Osteocyte (in vitro differentiated cells): ENCODE data around the gene PCCA. TPM values are rescaled to one million over a fixed set of nuclear protein-coding genes. Genes with fewer than 3 reads are reported as not detected.

Experiments
- DNase-seq: peaks from one replicate; pipeline ENCODE4 v3.0.0; 2021; ENCODE audit warnings: mixed read lengths; ENCODE audit not compliant: unreplicated experiment; ENCODE audit errors: extremely low spot score
- H3K27ac Mint-ChIP-seq: one replicate; pipeline ENCODE4 v1.8.0; 2021; ENCODE audit warnings: mild to moderate bottlenecking, mixed read lengths; ENCODE audit not compliant: unreplicated experiment
- H3K27me3 Mint-ChIP-seq: one replicate; pipeline ENCODE4 v1.8.0; 2021; ENCODE audit warnings: mixed read lengths; ENCODE audit not compliant: unreplicated experiment
- H3K36me3 Mint-ChIP-seq: one replicate; pipeline ENCODE4 v1.8.0; 2021; ENCODE audit warnings: mixed read lengths; ENCODE audit not compliant: unreplicated experiment
- H3K4me1 Mint-ChIP-seq: one replicate; pipeline ENCODE4 v1.8.0; 2021; ENCODE audit warnings: mixed read lengths; ENCODE audit not compliant: unreplicated experiment
- H3K4me3 Mint-ChIP-seq: one replicate; pipeline ENCODE4 v1.8.0; 2021; ENCODE audit warnings: mild to moderate bottlenecking, moderate library complexity, mixed read lengths; ENCODE audit not compliant: unreplicated experiment
- H3K9me3 Mint-ChIP-seq: one replicate; pipeline ENCODE4 v1.8.0; 2021; ENCODE audit warnings: mixed read lengths; ENCODE audit not compliant: unreplicated experiment
- total RNA-seq: library from RNA; stranded (reverse); gene quantifications from 2 replicates; pipeline ENCODE4 v1.2.1, GENCODE V29; 2021
- TF ChIP-seq, protein P1 (sequence below): fragments of 200-600 bp; sonication (generic); IDR thresholded peaks from 2 replicates; pipeline ENCODE4 v1.5.0; 2021; ENCODE audit warnings: antibody characterized with exemption, mild to moderate bottlenecking, moderate library complexity

PCCA gene
- total RNA-seq, 1 donor from 2014 or later = 33.7 TPM

DNA sequence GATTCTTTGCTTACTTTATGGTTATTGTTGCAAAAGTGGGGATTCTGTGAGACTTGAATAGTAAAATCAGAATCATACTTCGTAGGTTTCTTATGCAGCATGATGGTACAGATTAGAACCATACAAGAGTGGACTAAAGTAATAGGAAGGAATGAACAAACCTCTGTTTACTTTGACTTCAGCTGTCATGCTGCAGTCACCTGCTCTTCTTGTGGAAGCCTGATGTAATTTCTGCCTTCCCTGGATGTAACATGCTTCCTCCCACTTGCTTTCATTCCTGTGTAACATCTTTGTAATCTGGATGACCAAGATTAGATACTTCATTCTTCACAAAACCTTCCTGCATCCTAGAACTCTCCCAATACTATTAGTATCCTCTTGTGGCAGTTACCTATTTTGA lies 235.0 kb downstream of the PCCA start:
- peaks cover 13% of the 10 kb centered on the region for H3K9me3 Mint-ChIP-seq
- no peak for DNase-seq
- TF ChIP-seq, protein P1, sequence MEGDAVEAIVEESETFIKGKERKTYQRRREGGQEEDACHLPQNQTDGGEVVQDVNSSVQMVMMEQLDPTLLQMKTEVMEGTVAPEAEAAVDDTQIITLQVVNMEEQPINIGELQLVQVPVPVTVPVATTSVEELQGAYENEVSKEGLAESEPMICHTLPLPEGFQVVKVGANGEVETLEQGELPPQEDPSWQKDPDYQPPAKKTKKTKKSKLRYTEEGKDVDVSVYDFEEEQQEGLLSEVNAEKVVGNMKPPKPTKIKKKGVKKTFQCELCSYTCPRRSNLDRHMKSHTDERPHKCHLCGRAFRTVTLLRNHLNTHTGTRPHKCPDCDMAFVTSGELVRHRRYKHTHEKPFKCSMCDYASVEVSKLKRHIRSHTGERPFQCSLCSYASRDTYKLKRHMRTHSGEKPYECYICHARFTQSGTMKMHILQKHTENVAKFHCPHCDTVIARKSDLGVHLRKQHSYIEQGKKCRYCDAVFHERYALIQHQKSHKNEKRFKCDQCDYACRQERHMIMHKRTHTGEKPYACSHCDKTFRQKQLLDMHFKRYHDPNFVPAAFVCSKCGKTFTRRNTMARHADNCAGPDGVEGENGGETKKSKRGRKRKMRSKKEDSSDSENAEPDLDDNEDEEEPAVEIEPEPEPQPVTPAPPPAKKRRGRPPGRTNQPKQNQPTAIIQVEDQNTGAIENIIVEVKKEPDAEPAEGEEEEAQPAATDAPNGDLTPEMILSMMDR = no peak
- no peak overlapping the region for H3K4me3 Mint-ChIP-seq
- H3K27ac Mint-ChIP-seq = no peak overlapping the region
- H3K36me3 Mint-ChIP-seq = peaks cover 47% of the 10 kb centered on the region
- no peaks in the 10 kb centered on the region for H3K27me3 Mint-ChIP-seq
- no peaks in the 10 kb centered on the region for H3K4me1 Mint-ChIP-seq

DNA sequence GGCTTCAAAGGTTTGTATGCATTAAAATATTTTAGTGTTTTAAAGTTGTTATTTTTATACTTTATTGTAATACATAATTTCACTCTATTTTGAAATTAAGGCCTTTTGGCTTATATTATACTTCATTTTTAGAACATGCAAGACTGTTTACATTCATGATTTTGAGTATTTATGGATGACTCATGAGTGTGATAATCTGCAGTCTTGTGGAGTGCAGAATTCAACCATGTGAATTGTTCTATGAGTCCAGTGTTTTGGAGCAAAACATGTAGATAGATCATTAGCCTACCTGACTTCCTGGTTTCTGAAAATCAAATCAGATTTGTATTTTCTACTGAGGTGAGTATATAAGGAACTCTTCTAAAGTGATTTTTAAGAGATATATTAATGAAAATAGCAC lies 241.8 kb downstream of the PCCA start:
- H3K27ac Mint-ChIP-seq = no peak overlapping the region
- H3K27me3 Mint-ChIP-seq = no peaks in the 10 kb centered on the region
- DNase-seq = no peak
- TF ChIP-seq, protein P1 = no peak
- H3K9me3 Mint-ChIP-seq = peaks cover 3% of the 10 kb centered on the region
- H3K36me3 Mint-ChIP-seq = peaks cover 55% of the 10 kb centered on the region
- no peak overlapping the region for H3K4me3 Mint-ChIP-seq
- peaks cover 9% of the 10 kb centered on the region for H3K4me1 Mint-ChIP-seq

DNA sequence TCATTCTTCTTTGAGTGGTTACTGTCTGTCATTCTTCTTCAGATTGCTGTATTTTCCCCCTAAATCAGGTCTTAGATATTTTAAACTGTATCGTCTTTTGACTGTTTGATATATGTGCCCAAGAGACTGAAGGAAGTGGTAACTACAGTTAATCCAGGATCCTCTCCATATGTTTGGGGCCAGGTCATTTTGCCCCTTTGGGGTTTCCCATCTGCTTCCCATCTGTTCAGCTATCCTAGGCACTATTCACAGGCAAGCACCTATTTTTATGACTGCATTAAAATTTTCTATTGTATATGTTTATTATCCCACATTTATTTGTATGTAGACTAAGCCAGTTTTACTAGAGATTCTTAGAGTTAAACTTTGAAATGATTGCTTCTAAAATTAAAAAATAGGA lies 244.2 kb downstream of the PCCA start:
- Mint-ChIP-seq H3K4me1 (peaks cover 28% of the 10 kb centered on the region), H3K36me3 (peaks cover 41% of the 10 kb centered on the region), H3K9me3 (peaks cover 3% of the 10 kb centered on the region), H3K27ac (no peak overlapping the region), H3K27me3 (no peaks in the 10 kb centered on the region), H3K4me3 (no peak overlapping the region)
- no peak for DNase-seq
- TF ChIP-seq, protein P1 = no peak

DNA sequence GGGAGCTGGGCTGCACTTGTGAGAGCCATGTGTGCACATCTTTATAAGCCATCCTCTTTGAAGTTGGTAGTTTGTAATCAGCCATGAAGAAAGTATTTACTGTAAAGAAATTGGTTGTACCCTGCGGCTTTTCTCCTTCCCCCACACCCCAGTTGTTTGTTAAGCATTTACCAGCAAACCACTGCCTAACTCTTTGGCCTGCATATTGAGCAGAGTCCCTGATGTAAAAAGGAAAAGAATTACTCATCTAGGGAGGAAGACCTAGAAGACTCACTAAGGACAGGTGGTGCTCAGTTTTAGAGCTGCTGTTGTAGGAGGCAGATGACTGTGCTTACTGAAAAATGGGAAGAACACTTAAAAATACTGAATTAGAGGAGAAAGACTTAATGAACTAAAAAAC lies 245.3 kb downstream of the PCCA start:
- Mint-ChIP-seq H3K27ac (no peak overlapping the region), H3K9me3 (peaks cover 1% of the 10 kb centered on the region), H3K36me3 (peaks cover 37% of the 10 kb centered on the region), H3K27me3 (no peaks in the 10 kb centered on the region), H3K4me3 (no peak overlapping the region), H3K4me1 (peaks cover 38% of the 10 kb centered on the region)
- no peak for DNase-seq
- TF ChIP-seq, protein P1 = no peak

DNA sequence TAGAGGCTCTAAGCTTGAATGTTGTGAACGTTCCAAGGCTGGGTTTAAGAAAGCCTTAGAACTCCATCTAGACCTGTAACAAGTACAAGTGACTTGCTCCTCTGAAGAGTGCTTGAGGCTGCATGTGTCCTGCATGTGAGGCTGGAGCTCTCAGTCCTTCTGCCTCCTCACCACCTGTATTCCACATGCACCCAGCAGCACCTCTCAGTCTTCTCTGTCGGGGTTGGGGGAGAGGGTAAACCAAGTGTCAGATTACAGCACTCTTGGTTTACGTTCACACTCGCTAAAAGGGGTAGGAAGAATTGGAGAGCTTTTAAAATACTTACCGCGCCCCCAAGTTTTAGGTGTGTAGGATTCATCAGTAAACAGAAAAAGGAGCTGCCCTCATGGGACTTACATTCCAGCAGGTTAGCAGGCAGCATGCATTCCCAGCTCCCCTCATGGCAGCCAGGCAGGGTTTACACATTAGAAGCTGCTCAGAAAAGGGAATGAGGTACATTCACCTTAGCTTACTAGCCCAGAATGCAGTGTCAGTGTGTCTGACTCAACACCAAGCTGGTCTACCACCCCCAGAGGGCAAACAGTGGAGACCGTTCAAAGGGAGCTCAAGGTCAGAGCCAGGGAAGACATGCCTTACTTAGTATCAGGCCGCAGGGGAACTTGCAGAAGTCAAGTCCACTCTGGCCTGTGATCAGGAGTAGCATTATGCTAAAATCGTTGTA lies 248.1 kb downstream of the PCCA start:
- DNase-seq = no peak
- H3K4me1 Mint-ChIP-seq = peaks cover 41% of the 10 kb centered on the region
- H3K9me3 Mint-ChIP-seq = no peaks in the 10 kb centered on the region
- no peak overlapping the region for H3K27ac Mint-ChIP-seq
- H3K36me3 Mint-ChIP-seq = peaks cover 37% of the 10 kb centered on the region
- TF ChIP-seq, protein P1 = no peak
- no peaks in the 10 kb centered on the region for H3K27me3 Mint-ChIP-seq
- no peak overlapping the region for H3K4me3 Mint-ChIP-seq
